GM12801 (cell line): ENCODE measurements around the gene CREBBP.

Source experiments
- TF ChIP-seq, protein P1 (sequence below): IDR thresholded peaks from one replicate; pipeline ENCODE4 v1.5.1; 2011; ENCODE audit warnings: control low read depth; ENCODE audit not compliant: insufficient read length; ENCODE audit errors: extremely low read depth

Gene CREBBP

DNA sequence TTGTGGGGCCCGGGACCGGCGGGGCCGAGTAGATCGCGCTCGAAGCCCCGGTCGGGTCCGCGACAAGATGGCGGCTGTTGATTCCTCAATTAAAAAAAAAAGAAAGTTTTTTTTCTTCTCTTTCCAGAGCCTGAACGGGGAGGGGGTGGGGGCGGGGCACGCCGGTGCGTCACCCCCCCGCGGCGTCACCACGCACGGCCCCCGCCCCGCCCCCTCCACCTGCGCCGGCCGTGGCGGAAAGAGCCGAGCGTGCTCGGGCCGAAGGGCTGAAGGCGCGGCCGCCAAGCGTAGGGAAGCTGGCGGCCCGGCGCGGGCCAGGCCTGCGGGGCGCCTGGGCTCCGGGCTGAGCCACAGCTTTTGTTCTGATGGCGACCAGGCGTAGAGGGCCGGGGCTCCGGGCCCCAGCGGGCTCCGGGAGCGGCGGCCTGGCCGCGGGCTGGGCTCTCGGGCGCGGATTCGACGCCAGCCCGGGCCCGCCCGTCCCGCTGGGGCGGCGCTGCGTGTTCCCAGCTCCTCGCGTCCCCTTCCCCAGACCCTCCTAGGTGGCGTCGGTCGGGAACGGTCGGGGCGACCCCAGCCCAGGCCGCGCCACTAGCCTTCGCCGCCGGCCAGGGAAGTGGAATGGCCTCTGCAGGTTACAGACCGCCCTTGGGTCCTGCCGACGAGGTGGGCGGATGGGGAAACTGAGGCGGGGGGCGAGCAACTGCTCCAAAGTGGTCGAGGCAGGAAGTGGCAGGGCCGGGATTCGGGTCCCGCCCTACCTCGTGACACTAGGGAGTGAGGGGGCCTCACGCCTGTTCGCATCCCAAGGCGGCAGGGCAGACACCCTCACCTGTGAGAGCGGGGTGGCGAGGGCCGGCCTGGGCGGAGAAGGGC lies at the start of gene CREBBP:
CREBBP (minus strand) TSS at position 91 of the 876 bp plus-strand sequence. CDS start 797 bp downstream, outside the sequence.
- TF ChIP-seq, protein P1, sequence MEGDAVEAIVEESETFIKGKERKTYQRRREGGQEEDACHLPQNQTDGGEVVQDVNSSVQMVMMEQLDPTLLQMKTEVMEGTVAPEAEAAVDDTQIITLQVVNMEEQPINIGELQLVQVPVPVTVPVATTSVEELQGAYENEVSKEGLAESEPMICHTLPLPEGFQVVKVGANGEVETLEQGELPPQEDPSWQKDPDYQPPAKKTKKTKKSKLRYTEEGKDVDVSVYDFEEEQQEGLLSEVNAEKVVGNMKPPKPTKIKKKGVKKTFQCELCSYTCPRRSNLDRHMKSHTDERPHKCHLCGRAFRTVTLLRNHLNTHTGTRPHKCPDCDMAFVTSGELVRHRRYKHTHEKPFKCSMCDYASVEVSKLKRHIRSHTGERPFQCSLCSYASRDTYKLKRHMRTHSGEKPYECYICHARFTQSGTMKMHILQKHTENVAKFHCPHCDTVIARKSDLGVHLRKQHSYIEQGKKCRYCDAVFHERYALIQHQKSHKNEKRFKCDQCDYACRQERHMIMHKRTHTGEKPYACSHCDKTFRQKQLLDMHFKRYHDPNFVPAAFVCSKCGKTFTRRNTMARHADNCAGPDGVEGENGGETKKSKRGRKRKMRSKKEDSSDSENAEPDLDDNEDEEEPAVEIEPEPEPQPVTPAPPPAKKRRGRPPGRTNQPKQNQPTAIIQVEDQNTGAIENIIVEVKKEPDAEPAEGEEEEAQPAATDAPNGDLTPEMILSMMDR: no peak

DNA sequence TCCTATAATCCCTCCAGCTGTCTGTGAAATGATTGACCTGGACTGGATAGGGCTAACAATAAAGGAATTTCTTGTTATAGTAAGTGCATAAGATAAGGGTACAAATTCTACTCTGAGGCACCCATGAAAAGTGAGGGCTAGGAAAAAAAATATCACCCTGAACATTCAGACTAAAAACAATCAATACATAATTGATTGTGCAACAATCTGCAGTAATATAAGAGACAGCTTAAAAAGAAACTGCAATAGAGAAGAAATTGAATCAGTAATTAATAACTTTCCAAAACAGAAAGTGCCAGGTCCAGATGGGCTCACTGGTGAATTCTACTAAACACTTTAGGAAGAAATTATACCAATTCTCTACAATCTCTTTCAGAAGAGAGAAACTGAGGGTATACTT lies 44.2 kb upstream of the CREBBP start:
- TF ChIP-seq, protein P1: no peak

DNA sequence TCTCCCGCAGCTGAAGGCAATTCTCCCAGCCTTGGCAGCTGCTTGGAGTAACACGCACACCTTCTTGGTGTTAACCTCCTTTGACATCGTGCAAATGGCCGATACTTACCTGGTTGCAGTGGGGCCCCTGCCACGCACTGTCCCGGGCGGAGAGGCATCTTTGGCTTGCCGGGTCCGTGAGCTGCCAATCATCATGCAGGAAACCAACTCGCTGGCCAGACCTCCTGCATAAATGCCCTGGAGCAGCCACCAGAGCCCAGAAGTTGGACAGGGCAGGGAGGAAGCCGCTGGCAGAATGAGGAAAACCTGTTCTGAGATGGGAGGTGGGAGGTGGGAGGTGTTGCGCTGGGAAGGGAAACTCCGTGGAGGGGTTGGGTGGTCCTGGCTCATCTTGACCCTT lies 41.7 kb upstream of the CREBBP start:
- TF ChIP-seq, protein P1: no peak

DNA sequence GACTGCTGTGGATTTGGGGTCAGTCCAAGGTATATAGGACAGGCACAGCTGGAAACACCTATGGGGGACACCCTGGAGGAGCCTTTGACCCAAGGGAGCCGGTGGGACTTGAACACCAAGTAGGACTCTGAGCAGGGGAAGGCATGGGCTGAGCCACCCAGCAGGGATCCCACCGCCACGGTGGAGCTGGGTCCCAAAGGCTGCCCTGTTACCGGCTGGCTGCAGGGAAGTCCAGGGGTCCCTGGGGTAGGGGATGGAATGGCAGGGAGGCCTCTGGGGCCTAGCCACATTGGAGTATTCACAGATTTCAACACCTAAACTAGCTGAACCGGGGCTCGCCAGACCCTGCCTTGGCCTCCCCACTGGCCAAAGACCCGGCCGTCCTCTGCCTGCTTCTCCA lies 39.7 kb upstream of the CREBBP start:
- TF ChIP-seq, protein P1: no peak

DNA sequence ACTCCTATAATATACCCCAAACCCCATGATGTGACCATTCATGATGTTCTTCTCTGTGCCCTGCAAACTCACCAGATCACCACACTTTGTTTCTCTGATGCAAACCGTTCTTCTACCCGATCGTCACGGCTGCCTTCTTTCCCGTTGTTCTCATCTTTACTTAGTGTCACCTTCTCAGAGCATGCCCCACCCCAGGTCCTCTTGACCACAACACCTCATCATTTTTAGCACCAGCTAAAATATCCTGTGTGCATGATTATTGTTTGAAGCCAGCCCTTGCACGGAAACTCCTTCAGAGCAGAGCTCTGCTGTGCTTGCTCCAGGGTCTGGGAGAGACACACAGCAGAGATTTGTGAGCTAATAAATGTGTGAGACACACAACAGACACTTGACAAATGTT lies 38.9 kb upstream of the CREBBP start:
- TF ChIP-seq, protein P1: no peak

DNA sequence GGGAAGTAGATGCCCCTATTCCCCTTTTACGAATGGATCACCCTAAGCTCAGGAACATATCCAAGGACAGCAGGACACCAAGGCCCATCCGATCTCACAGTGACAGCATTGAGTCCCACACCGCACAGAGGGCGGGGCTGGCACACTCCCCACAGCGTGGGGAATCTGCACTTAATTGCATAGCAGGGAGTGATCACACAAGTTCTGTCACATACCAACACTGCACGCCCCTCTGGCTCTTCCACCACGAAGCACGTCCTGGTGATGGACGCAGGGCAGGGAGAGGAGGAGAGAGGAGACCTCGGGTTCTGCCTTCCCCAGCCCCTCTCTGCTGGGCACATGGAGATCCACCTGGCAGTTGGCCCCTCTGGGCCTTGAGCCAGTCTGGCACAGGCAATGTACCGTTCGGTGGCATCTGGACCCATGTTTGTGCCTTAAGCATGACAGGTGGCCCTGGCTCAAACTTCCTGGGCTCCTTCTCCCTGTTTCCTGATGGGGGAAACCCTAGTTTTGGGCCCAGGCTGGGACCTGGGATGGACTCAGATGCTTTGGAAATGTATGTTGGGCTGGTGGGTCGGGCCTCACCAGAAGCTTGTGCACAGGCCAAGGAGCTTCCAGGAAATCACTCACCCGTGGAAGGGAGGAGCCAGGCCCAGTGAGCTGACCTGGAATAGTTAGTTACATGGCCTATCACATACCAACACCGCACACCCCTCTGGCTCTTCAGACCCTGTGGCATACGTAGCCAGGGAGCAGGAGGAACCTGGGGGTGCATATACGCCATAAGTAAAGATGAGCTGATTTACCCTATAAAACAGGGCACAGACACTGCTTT lies 35.1 kb upstream of the CREBBP start:
- TF ChIP-seq, protein P1: no peak

DNA sequence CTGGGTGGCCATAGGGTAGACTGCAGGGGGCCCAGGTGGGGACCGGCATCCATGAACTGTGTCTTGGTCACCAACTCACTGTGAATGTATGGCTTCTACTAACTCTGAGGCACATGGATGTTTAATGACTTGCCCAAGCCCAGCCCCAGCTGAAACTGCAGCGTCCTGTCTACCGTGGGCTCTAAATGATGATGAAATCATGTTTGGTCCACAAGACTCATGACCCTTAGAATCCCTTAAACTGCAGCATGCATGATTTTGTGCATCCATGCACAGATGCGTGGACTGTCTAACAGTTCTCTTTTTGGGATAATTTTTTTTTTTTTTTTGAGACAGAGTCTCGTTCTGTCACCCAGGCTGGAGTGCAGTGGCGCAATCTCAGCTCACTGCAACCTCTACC lies 32.4 kb upstream of the CREBBP start:
- TF ChIP-seq, protein P1: no peak
